RWPE1 (cell line): ENCODE measurements around the gene IBTK.
"Not testable (repeated sequence)": the region's sequence is repeated elsewhere in the genome, so short reads cannot be mapped to it uniquely, and the experiment has no call there.

Experiments used
- CTCF ChIA-PET: fragments of 350-600 bp; sonication (Branson Sonifier 250); formaldehyde crosslinking; extraction: SDS; loops from one replicate; lab custom pipeline; 2021; lab: Yijun Ruan, JAX
- POLR2A ChIA-PET: fragments of 400-600 bp; formaldehyde crosslinking; extraction: SDS; loops from one replicate; lab custom pipeline; 2020; ENCODE audit warnings: antibody characterized with exemption; ENCODE audit not compliant: low non-redundant PET; lab: Yijun Ruan, JAX
- DNase-seq: peaks from one replicate; pipeline ENCODE4 v3.0.0; 2012; ENCODE audit warnings: low spot score
- H3K27ac ChIP-seq: fragments of 450-650 bp; 2 replicates; pipeline ENCODE4 v1.5.1; 2017
- TF ChIP-seq, protein P1 (sequence below): fragments of 450-650 bp; conservative IDR thresholded peaks from 2 replicates; pipeline ENCODE4 v1.5.1; 2017; ENCODE audit warnings: low read depth, mild to moderate bottlenecking

Gene IBTK

DNA sequence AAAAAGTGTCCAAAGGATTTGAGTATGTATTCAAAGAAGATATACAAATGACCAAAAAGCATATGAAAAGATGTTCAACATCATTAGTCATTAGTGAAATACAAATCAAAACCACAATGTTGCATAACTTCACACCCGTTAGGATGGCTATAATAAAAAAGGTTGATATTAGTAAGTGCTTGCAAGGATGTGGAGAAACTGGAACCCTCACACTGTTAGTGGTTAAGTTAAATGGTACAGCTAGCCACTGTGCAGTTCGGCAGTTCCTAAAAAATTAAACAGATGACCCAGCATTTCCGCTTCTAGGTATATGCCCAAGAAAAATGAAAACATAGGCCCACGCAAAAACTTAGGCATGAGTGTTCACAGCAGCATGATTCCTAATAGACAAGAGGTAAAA, 38.6 kb downstream of the IBTK start:
- POLR2A ChIA-PET = no interaction called here
- TF ChIP-seq, protein P1, sequence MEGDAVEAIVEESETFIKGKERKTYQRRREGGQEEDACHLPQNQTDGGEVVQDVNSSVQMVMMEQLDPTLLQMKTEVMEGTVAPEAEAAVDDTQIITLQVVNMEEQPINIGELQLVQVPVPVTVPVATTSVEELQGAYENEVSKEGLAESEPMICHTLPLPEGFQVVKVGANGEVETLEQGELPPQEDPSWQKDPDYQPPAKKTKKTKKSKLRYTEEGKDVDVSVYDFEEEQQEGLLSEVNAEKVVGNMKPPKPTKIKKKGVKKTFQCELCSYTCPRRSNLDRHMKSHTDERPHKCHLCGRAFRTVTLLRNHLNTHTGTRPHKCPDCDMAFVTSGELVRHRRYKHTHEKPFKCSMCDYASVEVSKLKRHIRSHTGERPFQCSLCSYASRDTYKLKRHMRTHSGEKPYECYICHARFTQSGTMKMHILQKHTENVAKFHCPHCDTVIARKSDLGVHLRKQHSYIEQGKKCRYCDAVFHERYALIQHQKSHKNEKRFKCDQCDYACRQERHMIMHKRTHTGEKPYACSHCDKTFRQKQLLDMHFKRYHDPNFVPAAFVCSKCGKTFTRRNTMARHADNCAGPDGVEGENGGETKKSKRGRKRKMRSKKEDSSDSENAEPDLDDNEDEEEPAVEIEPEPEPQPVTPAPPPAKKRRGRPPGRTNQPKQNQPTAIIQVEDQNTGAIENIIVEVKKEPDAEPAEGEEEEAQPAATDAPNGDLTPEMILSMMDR = no peak
- DNase-seq = no peak
- no peak overlapping the region for H3K27ac ChIP-seq
- CTCF ChIA-PET = no interaction called here

DNA sequence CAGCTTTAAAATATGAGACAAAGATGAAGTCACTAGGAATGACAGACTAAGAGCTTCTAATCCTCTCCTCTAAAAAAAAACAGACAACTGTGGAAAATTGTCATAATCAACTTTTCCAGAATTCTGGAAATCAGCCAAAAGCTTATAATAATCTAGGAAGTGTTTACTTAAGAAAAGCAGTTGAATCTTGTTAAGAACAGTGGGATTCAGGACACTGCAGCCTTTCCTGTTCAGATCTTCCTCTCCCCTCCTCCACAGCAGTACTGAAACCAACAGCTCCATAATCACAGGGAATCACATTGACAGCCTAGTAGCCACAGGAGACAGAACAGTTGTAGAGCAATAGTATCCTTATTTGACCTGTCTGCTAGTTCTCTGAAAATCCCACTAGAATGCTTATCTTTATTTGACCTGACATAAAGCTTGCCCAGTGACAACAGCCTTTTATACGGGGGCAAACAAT, 41.6 kb downstream of the IBTK start:
- CTCF ChIA-PET = no interaction called here
- DNase-seq = no peak
- no peak overlapping the region for H3K27ac ChIP-seq
- TF ChIP-seq, protein P1 = no peak
- POLR2A ChIA-PET = no interaction called here

DNA sequence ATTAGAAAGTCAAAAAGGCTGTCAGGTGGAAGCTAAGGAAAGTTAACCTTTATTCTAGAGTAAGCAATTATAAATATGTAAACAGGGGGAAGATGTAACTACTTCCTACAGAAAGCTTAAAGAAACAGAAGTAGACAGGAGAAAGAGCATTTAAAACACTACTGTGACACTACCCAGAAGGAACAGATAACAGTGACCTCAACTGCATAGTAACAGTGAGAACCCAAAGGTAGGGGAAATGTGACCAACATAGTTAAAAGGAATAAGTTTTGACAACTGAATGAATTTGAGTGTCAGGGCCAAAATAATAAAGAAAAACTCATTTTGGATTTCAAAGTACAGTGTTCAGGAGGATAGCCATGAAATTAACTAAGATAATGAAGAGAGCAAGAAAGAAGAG, 43.5 kb downstream of the IBTK start:
- ChIA-PET CTCF (no interaction called here), POLR2A (no interaction called here)
- no peak for DNase-seq
- no peak overlapping the region for H3K27ac ChIP-seq
- TF ChIP-seq, protein P1 = no peak

DNA sequence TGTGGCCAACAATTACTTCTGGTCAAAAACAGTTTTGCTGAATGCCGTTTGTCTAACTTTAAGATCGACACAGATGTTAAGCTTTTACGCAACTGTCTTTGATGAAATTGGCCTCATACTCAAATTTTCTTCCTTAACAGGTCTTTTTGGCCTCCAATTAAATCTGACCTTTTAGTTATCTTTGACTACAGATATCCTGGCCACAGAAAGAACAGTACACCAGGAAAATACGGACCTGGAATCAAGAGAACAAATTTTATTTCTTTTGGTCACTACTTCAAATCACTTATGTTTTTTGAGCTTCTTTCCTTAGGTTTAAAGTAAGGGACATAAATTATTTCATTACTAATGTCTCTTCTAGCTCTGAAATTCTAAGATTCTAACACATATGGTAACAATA, 49.8 kb downstream of the IBTK start:
- ChIA-PET CTCF (interaction anchor here (0.6 to 1.0 kb wide), 2 partner anchors 21 to 125 kb away, joined by 3 read pairs; no protein-coding TSS in a partner anchor), POLR2A (no interaction called here)
- DNase-seq = no peak
- TF ChIP-seq, protein P1 = no peak
- H3K27ac ChIP-seq = no peak overlapping the region

DNA sequence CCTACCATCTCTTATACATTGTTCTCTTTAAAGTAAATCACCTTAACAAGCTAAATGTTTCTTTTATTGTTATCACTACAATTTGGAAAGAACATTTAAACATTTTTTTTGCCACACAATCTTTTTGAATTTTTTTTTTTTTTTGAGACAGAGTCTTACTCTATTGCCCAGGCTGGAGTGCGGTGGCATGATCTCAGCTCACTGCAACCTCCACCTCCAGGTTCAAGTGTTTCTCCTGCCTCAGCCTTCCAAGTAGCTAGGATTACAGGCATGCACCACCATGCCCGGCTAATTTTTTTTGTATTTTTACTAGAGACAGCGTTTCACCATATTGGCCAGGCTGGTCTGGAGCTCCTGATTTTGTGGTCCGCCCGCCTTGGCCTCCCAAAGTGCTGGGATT, 50.3 kb downstream of the IBTK start:
- CTCF ChIA-PET = interaction anchor here (0.6 kb wide), 1 partner anchor 12 kb away, joined by 3 read pairs; no protein-coding TSS in a partner anchor

DNA sequence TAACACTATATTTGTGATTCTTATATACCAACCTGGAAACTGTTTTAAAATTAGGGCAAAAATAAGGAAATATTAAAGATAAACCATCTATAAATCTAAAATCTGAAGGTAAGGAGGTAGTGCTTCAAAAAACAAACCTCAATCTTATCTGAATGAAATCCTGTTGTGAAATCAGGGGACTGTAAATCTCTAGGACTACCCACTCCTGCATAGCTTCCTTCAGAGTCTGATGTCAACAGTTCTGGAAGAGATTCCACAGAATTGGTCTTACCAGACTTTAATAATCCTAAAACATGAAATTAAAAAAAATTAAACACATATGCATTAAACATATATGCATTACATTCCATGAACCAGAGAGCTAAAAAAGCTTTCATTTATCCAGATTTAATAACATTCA, 51.4 kb downstream of the IBTK start:
- DNase-seq = no peak
- ChIA-PET POLR2A (no interaction called here), CTCF (no interaction called here)
- H3K27ac ChIP-seq = no peak overlapping the region
- TF ChIP-seq, protein P1 = no peak

More for the DNA sequence above, 50.3 kb downstream of the IBTK start:
- H3K27ac ChIP-seq, DNase-seq, POLR2A ChIA-PET: not testable (repeated sequence)

DNA sequence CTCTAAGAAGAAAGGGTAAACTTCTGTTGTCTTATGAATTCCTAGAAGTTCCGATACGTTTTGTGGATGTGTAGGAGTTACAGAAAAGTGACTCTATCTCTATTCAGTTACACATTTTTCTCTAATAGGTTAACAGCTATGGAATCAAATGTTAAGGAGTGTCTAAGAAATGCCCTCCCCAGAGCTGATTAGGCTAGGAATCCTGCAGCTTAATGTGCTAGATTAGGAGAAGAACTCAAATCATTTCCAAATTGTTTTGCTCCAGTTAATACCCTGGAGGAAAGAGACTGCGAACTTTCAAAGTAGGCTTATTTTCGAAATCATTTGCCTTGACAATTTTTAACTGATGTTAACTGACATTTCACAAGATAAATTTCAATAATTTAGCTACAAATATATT, 51.9 kb downstream of the IBTK start:
- no peak overlapping the region for H3K27ac ChIP-seq

More for the DNA sequence above, 51.9 kb downstream of the IBTK start:
- DNase-seq = no peak
- TF ChIP-seq, protein P1 = no peak
- POLR2A ChIA-PET = no interaction called here
- CTCF ChIA-PET = no interaction called here
